HG02981 (cell line): ENCODE measurements around the gene RNF112.

Experiments
- ATAC-seq: cut with Tn5 transposase; IDR thresholded peaks from one replicate; pipeline ENCODE4 v1.9.1; 2021; ENCODE audit warnings: mild to moderate bottlenecking, moderate library complexity; ENCODE audit not compliant: unreplicated experiment

Gene RNF112

DNA sequence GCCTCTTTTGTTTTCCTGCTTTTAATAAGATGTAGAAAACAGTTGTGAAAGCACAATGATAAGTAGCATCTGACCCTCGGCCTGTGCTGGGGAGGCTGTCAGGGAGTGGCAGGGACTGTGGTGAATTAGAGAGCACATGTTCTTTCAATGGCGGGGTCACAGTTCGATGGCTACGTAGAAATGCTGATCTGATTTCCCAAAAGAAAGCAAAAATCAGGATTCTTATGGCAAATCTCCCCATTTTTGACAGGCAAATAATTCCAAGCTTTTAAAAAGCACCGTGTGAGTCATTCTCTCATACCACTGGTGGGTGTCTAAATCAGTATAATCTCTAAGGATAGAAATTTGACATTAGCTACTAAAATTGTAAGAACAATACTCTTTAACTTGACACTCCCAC, 36.9 kb upstream of the RNF112 start:
- ATAC-seq = no peak

DNA sequence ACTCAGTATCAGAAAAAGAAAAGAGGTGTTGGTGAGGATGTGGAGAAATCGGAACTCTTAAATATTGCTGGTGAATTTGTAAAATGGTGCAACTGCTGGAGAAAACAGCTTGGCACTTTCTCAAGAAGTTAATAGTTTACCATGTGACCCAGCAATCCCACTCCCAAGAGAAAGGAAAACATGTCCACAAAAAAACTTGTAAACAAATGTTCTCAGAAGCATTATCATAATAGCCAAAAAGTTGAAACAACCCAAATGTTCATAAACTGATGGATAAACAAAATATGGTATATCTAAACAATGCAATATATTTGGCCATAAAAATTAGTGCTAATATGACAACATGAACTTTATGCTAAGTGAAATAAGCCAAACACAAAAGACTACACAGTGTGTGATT, 35.3 kb upstream of the RNF112 start:
- ATAC-seq = no peak

DNA sequence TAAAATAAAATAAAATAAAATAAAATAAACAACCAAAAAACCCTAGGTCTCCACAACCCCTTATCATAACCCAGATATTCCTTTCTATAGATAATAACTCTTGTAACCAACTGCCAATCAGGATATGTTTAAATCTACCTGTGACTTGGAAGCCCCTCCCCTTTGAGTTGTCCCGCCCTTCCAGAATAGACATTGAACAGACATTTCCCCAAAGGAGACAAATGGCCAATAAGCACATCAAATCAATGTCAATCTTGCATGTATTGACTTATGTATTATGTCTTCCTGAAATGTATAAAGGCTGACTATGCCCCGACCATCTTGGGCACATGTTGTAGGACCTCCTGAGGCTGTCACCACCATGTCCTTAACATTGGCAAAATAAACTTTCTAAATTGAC, 34.2 kb upstream of the RNF112 start:
- no peak for ATAC-seq

GRCh38 chr17:19377602-19378415, 33.2 kb upstream of the RNF112 start:
- peak; percentile 89 for ATAC-seq

DNA sequence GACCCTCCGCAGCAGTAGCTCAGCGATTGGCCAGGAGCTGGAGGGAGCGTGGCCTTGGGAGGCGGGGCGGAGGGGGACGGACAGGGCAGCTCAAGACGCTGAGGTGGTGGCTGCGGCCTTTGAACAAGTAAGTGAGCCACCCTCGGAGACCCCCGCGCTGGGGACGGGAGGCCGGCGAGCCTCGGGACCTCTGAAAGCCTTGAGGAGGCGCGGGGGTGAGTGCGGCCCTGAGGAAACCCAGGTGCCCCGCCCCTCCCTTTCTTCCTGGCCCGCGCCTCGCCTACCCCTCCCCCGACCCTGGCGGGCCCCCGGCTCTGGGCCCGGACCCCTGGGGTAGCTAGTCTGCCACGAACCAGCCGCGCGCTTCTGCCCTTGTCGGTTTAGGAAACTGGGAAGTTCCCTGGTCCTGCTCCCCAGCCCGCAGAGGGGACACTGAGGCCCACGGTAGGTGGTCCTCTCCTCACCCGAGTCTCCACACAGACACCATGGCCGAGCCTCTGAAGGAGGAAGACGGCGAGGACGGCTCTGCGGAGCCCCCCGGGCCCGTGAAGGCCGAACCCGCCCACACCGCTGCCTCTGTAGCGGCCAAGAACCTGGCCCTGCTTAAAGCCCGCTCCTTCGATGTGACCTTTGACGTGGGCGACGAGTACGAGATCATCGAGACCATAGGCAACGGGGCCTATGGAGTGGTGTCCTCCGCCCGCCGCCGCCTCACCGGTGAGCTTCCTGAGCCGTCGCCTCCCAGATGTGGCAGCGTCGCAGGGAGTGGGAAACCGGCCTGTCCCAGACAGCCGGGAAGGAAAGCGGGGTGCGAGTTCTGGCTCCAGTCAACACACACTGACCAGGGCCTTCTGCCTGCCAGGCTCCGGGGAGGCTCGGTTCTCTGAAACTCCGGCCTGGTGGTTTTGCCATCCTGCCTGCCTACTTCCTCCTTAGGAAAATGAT, 32.3 kb upstream of the RNF112 start, which contains the start of gene MAPK7:
MAPK7 (plus strand) TSS at position 83 of the 945 bp plus-strand sequence; CDS start at position 486, 403 bp downstream.
- ATAC-seq = no peak

DNA sequence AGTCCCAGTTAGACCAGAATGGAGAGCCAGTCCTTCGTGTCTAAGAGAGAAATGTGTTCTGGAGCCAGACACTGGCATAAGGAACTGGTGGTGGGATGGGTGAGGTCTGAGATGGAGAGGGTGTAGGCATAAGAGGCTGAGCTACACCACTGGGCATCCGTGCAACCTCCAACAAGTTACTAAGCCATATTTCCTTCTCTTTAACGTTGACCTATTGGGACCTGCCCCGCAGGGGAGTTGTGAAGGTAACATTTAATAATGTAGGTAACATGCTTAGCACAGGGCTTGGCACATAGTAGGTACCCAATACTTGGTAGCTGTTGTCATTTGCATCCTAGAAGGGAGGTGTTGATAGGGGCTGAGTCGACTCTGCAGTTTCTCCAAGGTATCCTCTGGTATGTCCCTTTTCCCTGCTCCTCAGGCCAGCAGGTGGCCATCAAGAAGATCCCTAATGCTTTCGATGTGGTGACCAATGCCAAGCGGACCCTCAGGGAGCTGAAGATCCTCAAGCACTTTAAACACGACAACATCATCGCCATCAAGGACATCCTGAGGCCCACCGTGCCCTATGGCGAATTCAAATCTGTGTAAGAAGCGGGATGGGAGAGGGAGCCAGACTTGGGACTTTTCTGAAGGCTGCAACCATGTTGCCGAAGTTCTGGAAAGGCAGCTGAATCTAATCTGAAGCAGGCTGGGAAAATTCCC, 31.5 kb upstream of the RNF112 start:
- ATAC-seq = no peak

DNA sequence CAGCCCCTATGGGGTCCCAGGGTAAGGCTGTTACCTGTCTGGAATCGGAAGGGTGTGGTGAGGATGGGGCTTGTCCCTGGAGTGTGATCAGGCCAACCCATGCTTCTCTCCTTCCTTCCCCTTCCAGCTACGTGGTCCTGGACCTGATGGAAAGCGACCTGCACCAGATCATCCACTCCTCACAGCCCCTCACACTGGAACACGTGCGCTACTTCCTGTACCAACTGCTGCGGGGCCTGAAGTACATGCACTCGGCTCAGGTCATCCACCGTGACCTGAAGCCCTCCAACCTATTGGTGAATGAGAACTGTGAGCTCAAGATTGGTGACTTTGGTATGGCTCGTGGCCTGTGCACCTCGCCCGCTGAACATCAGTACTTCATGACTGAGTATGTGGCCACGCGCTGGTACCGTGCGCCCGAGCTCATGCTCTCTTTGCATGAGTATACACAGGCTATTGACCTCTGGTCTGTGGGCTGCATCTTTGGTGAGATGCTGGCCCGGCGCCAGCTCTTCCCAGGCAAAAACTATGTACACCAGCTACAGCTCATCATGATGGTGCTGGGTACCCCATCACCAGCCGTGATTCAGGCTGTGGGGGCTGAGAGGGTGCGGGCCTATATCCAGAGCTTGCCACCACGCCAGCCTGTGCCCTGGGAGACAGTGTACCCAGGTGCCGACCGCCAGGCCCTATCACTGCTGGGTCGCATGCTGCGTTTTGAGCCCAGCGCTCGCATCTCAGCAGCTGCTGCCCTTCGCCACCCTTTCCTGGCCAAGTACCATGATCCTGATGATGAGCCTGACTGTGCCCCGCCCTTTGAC, 30.3 kb upstream of the RNF112 start:
- no peak for ATAC-seq

GRCh38 chr17:19381361-19381740, 29.7 kb upstream of the RNF112 start:
- ATAC-seq = no peak

- no peak for ATAC-seq
These were observed 29.1 kb upstream of the RNF112 start for GRCh38 chr17:19381741-19382444.

- ATAC-seq = no peak
These were observed 28.2 kb upstream of the RNF112 start for GRCh38 chr17:19382531-19383444.

- no peak for ATAC-seq
These were observed 27.2 kb upstream of the RNF112 start for GRCh38 chr17:19383681-19384470.

- ATAC-seq = no peak
These were observed 26.2 kb upstream of the RNF112 start for GRCh38 chr17:19384723-19385391.

DNA sequence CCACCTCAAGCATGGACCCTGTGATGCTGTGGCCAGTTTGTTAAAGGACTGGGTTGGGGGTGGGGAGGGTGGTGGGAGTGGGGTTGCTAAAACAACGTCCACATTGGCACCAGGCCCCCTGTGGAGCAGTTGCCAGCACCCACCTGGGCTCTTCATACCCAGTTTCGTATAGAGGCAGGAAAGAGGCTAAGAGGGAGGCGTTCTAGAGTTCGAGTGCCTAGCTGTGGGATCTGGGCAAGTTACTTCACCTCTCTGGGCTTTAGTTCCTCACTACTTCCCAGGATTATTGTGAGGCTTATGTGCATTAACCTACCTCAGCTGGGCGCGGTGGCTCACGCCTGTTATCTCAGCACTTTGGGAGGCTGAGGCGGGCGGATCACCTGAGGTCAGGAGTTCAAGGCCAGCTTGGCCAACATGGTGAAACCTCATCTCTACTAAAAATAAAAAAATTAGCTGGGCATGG, 25.5 kb upstream of the RNF112 start:
- ATAC-seq = no peak

- no peak for ATAC-seq
These were observed 24.7 kb upstream of the RNF112 start for GRCh38 chr17:19386051-19386929.

DNA sequence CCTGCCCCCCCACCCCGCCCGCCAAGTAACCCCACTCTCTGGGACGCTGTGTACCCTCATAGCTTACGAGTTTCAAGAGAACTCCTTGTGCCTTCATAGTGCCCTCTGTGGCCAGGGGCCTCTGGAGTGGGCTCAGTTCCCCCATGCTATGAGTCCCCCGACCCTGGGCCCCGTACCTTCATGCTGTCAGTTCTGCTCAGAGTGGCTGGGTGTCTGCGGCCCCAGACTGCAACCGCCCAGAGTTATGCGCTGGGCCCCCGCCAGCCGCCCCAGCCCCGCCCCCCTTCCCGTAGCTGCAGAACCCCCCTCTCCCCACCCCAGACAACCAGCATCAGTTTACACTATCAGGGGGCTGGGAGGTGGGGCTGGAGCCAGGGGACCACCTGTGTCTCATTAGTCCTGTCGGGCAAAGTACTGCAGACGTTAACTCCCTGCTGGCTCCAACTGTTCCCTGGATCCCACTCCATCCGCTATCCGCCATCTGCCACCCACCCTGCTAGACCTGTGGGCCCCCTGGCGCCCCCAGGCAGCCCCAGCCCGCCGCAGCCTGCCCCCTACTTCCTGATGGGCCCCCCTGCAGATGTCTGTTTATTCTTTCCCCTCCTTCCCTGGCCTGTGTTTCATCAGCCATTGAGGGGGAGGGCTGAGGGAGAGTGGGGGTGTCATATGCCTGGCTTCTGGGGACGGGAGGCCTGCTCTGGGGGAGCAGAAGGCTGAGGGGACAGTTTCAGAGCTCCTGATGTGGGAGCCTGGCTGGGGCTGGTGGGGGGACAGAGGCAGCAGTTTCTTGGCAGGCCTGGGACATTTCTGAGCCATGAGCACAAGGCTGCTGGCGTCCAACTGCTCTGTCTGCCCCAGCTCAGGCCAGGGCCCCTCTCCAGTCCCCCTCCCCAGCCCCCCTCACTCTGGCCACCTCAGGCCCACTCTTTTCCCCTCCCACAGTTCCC, 23.8 kb upstream of the RNF112 start, which contains the start of gene MFAP4:
MFAP4 (minus strand) TSS at position 217 of the 947 bp plus-strand sequence; CDS start at position 182, 35 bp downstream.
- no peak for ATAC-seq
